Loucy (cell line): ENCODE measurements around the gene RBKS.

Experiments
- CTCF ChIP-seq: fragments of 200-600 bp; sonication (generic); conservative IDR thresholded peaks from 2 replicates; pipeline ENCODE4 v1.5.1; 2014; ENCODE audit warnings: mild to moderate bottlenecking, antibody characterized with exemption, low read length
- EZH2phosphoT487 ChIP-seq: fragments of 200-600 bp; IDR thresholded peaks from 2 replicates; pipeline ENCODE4 v1.6.1; 2018; ENCODE audit warnings: antibody characterized with exemption, mild to moderate bottlenecking, moderate library complexity, borderline replicate concordance

- TF ChIP-seq CTCF: no peak
- TF ChIP-seq EZH2phosphoT487: no peak
Observed at GRCh38 chr2:27779417-27780055, 110.7 kb downstream of the RBKS start.
